HG03045 (cell line): ENCODE measurements around the gene FANCG.

ENCODE experiments used
- ATAC-seq: cut with Tn5 transposase; IDR thresholded peaks from one replicate; pipeline ENCODE4 v1.9.1; 2021; ENCODE audit warnings: mild to moderate bottlenecking, moderate library complexity; ENCODE audit not compliant: unreplicated experiment

FANCG gene

DNA sequence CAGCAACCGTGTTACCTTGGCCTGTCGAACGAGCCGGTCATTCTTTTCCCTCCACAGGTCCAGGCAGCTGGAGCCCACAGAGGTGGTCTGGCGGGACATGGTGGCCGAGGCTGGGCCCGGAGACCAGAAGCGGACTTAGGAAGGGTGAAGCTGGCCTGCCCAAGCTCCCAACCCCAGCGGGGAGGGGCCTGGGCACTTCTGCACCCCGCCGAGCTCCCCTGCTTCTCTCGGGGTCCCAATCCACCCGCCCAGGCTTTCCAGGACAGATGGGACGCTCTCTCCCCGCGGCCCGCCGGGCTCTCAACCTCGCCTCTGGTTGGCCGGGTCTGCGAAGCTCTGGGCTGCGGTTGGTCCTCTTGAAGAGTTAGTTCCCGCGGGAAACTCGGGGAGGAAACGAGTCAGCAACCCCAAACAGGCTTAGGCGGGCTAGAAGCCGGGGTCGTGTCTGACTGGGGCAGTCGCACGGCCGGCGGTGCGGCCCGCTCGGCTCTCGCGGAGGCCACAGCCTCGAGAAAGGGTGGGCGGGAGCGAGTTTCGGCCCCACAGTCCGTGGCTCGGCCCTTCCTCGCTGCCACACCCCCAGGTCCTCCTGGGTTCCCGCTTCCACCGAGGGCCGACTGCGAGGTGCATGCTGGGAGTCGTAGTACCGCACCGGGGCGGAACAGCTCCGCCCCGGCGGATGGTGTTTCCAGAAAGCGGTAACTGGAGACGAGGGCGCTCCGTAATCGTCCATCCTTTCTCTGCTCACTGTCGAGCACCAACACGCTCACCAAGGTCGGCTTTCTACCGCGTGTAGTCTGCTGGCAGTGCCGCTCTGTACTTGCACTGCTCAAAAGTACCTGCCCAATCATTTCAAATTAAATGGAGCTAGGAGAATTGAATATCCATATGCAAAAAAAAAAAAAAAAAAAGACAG lies at the start of gene FANCG:
FANCG (minus strand) TSS at position 517 of the 916 bp plus-strand sequence; CDS start at position 99, 418 bp downstream.
- ATAC-seq = peak; percentile 90

DNA sequence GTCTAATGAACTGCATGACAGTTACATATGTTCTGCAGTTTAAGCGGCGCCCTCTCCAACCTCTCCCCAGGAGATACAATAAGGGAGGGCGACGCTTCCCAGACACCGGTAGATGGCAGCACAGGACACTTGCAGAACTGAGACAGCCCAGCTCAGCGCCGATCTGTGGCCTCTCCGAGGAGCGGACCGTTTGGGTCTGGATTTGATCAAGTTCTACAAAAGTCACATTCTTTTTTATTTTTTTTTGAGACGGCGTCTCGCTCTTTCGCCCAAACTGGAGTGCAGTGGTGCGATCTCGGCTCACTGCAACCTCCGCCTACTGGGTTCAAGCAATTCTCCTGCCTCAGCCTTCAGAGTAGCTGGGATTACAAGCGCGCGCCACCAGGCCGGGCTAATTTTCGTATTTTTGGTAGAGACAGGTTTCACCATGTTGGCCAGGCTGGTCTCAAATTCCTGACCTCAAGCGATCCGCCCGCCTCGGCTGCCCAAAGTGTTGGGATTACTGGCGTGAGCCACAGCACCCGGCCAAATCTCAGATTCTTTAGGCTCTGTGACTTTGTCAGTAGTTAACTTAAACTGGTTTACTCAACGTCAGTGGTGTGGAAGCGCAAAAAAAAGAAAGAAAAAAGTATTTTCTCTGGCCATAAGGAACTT lies 37.3 kb upstream of the FANCG start:
- ATAC-seq = peak; percentile 42

DNA sequence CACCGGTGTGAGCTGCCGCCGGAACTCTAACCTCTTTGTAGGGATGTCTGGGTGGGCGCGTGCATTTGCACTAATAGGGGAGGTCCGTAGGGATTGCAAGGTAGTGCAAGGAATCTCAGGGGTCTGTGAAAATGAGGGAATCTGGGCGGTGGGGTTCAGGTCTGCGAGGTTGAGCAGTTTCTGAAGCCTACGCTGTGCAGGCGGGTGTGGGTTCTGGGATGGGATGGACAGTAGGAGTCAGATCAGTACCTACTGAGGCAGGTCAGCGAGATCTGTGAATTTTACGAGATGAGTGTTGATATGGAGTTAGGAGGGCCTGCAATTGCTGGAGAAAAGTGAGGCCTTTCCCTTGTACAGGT lies 36.8 kb upstream of the FANCG start:
- peak; percentile 4 for ATAC-seq

DNA sequence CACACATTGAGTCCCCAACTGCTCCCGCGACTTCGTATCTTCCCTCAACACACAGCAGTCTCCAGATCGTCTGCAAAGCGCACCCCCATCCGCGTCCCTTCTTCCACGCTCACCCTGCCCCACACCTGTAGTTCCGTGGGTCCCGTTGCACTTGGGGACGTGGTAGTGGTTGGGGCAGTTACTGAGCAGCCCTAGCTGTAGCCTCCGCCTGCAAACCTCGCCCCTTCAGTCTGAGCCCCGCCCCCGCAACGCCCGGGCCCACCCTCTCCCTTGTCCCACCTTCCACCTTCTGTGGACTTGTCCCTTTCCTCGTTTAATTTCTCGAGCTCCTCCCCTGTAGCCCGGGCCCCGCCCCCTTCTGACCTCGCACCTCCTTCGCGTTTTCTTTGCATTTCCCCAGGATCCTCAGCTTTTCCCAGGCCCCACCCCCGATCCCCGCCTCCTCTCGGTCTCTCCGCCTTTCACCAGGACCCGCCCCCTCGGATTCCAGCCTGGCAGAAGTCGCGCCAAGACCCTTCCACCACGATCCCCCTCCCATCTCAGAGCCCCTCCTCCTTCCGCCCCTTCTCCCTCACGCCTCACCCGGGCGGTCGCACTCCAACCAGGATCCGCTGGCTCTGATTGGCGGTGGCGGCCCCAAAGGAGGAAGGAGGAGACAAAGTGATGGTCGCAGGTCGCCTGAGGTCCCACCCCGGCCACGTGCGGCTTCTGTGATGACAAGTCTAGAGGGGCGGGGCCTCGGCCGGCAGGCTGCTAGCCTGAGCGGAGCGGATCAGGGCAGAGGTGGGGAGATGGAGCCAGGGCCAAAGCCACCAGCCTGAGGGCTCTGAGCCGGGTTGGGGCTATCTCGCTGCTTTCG lies 36.2 kb upstream of the FANCG start, which contains the start of gene ATOSB:
ATOSB (minus strand) TSS at position 183 of the 859 bp plus-strand sequence. CDS start 7,588 bp downstream, outside the sequence.
- peak; percentile 64 for ATAC-seq

DNA sequence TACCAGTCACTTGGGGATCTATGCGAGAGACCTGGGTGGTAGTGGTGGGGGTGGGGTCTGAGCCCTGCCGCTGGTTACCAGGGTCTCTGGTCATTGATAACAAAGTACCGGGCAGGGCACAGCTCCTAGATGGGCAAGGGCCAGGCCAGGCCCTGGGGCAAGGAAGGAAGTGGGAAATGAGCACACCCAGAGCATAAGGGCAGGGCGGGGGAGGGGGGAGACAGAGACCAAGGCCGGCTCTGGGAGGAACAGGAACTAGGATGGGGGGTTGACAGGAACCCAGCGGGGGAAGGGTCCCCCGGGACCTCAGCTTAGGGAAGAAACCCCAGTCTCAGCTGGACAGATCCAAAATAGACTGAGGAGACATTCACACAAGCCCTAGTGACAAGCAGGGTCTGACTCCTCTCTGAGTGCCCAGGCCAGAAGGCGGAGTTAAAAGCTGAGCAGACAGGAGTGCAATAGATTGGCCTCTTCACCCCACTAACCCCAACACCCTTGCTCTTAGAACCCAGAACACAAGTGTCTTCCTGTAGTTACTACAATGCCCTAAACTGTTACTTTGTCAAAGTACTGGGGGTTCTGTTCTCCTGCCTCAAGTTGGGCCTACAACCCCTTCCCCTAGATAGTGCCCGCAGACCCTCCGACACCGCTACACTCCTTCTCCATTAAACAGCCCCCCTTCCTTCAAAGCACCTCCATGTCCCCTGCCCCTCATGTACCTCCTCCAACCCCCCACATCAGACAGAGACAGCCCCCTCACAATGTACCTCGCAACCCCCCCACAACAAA lies 35.3 kb upstream of the FANCG start:
- ATAC-seq = no peak

DNA sequence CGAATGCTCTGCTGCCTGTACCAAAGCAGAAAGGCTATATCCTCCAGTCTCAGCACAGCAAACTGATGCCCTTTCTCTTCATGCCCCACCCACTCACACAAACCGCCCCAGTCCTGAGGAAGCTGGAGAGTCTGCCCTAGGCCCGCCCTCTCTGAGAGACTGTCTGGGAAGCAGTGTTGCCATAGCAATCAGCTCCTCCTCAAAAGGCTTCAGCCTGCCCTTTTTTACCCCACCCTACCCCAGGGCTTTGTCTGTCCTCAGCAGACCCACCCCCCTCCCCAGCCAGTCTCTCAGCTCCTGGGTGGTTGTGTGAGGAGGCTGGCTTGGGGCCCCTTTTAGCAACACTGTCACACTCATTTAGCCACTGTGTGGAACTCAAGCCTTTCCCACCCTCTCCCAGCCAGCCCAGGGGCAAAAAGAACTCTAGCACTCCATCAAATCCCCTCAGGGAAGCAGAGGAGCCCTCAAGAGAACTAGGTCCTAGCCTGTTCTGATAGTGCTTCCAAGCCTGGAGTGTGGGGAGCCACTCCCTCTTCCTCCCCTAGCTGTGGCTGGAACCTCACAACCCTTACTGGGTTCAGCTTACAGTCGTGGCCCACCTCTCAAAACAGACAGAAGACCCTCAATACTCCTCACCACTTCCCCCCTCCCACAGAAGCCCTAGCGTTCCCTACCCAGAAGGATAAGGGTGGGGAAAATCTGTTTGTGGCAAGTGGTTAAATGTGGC lies 34.5 kb upstream of the FANCG start:
- no peak for ATAC-seq

DNA sequence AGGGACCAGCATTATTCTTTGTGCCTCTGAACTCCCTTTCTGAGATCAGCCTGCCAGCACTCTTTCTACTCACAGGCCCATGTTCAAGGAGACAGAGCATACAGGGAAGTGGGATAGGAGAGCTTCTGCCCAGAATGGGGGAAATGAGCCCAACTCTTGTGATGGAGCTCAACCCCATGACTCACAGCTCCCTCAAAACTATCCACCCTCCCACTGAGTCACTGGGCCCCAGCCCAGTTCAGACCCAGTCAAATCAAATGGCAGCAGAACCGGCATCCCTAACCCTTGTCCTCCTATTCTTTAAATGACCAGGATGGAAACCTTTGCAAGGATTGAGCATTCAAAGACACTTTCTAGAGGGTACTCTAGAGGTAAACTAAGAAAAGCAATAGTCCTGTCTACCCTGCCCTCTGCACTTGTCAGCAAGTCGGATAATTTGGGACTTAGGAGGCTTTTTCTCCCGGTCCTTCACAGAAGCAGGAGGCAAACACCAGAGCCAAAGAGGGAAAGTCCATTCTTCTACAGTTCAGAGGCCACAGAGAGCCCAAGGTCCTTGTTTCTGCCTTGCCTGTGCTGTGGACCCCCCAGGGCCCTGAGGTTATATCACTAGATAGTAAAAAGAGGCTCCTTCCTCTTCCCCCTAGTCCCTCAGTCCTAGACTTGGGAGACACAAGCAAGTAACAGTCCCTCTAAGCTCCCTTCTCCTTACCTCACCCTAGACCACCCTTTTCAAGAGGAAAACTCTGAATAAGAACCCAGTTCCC lies 32.7 kb upstream of the FANCG start:
- no peak for ATAC-seq

DNA sequence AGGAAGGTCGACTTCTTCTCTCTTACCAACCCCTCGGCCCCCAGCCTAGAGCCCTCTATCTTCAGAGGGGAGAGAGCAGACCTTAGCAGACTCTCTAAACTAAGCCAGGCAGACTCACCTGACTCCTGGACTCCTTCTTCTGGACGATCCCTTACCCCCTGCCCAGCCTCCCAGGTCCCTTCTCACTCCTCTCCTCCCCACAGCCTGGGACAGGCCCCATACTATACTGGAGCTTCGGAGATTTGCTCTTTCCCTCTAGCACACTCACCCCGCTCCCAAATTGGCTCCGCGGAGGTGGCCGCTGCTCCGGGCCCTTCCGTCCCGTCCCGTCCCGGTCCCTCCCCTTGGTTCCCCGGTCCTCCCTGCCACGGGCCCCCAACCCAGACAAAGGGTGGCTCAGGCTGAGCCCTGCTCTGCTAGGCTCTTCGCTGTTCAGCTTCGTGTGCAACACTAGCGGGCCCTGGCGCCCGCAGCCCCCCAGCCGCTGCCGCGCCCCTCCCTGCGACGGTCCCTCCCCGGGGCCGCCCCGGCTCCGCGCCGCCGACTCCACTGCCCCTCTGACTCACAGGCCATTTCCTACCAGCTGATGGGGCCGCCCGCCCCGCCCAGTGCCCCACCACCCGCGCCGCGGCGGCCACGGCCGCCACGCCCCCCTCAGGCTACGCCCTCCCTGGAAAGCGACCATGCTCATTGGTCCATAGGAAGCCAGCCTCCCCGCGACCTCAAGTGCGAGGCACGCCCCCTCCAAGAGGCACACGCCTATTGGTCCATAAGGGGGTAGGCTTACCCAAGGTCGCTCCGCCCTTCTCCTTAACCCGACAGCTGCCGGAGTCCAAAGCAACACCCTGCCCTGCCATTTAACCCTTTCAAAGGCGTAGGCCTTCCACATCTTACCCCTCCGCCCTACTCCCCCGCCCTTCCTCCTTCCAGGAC lies 31.5 kb upstream of the FANCG start:
- ATAC-seq = peak; percentile 74

DNA sequence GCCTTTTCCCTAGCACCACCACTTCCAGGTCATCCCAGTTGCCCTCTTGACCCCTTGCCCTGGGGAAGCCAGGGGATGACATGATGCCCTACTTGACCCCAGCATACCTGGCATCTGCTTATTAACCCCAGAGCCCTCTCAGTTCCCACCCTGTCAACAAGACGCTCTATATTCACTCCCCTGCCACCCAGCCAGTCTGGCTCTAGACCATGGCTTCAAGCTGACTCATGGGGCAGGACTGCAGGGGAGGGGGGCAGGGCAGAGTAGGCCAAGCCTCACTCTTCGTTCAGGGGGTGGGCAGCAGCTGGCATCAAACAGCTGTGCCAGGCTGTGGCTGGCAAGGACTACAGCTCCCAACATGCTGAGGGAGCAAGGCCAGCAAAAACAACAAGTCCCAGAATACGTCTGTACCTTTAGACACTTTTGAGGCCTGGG lies 30.6 kb upstream of the FANCG start:
- no peak for ATAC-seq

DNA sequence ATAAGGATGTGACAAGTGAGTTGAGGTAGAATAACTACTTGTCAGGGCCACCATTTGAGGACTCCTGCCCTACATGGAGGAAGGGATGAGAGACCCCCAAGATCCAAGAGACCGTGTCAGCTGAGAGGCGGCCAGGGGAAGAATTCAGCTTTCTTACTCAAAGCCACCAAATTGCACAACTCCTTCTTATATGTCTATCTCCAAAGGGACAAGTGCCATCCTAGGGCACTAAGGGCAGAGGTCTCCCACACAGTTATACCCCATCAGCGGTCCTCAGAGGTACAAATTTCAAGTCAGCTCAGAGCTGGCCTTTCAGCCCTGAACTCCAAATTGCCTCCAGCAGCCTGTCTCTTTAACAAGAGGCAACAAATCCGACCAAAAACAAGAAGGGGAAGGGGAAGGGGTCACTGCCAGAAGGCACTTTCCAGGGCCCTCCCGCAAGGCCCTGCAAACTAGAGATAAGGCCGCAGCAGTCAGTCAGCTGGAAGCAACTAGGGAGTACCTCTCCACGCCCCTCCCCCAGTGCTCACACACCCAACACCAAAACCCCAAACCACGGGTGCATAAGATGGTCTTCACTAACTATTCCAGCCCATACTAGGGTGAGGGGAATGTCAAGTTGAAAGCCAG lies 29.3 kb upstream of the FANCG start:
- ATAC-seq = no peak

DNA sequence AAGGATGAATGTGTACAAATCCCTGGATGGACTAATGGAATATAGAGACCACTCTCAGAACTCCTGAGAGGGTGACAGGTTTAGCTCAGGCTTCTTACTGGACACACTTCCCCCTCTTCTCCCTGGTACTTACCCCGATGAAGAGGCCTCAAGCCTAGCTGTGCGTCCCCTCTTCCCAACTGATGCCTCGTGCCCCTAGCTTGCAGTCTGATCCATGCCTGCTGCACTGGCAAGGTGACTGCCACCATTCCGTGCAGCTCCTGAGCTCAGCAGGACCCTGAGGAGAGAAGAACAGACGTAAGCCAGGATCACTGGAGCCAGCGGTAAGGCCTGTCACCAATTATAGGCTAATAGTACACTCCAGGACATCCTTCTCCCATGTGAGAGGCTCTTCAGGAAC lies 28.7 kb upstream of the FANCG start:
- ATAC-seq = no peak

DNA sequence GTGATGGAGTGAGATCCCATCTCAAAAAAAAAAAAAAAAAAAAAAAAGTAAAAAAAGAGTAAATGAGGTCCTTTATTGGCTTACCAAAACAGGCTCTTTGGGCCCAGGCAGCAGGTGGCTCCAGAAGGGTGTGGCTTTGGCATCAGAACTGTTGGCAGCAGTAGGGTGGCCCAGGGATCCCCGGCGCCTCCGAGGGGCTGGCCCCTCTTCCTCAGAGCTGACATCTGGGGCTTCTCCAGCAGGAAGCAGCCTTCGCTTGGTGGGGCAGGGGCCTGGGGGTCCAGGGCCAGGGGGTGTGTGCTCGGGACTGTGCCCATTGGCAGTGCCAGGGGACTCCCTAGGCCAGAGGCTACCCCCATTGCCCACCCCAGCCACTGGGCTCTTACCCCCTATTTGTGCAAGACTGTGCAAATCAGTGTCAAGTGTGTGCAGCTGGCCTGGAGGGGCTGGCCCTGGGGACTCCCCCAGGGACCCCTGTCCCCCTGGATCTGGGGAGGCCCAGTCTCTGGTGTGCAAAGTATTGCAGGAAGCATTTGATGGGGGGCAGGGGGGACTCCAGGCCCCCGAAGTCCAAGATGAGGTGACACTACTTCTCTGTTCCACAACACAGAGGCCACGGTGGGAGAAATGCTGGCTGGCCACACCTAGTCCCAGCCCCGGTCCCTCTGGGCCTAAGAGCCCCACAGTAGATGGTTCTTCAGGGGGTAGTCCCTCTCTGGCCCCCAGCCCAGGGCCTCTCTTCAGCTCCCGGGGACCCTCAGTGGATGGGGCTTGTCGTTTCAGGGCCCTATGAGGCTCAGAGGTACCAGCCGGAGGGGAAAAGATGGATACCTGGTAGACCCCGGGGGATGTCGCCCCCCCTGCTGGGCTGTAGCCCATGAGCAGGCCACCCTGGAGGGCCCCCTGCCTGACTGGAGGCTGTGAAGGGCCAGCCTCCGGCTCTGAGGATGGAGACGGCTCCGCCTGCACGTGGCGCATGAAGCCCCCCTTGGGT lies 27.9 kb upstream of the FANCG start:
- no peak for ATAC-seq

DNA sequence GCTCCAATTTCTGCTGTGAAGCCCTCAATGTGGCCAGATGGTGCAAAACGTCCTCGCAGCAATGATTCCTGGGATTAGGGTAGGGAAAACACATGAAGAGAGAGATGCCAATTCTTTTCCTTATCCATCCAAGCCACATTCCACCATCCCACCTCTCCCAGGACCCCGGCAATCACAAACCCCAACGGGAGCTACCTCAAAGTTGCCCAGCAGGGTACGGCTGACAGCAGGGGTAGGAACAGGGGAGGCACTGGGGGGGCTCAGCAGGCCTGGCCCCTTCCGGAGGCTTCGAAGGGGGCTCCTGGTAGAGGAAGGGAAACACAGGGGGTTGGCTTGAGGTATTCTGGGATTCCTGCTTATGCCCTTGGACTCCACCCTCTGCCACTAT lies 26.6 kb upstream of the FANCG start:
- ATAC-seq = no peak

DNA sequence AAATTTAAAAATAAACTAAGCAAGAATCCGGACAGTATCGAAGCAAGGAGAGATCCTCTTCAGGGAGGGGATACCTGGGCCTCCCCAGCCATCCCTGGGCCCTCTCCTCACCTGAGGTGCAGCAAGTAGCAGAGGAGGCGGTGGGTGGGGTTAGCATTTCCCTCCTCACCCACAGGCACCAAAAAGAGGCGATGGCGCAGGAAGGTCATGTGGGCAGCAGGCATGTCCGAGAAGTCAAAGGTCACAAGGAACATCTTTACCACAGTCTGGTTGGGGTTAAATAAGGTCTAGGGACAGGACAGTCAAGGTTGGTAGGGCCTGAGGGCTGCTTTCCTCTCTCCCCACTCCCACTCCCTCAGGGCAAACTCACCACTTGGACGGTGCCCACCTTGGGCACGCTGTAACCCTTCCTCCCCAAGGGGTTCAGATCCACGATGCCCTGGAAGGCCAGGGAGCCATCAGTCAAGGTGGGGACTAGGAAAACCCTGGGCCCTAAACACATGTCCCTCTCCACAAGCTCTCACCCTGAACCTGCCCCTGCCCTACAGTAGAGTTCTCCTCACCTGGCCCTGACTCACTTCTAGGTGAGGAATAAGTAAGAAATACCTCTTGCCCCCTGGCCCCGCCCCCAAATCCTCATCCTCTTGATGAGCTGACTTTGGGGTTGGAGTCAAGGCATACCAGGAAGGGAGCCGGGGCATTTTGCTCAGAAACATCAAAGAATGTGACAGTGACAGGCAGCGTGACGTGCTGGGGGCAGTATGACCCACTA lies 26.0 kb upstream of the FANCG start:
- ATAC-seq = no peak

DNA sequence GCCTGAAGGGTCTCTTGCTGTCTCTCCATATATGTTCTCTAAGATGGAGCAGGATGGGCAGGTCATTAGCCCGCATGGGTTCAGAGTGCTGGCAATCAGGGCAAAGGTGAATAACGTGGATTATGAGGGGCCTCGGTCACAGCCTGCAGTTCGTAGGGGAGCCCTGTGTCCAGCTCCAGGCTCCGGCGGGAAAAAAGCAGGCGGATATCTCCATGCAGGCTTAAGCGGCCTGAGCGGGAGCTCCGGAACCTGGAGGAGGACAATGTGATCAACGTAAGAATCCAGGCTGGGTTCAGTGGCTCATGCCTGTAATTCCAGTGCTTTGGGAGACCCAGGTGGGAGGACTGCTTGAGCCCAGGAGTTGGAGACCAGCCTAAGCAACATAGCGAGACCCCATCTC lies 25.4 kb upstream of the FANCG start:
- no peak for ATAC-seq
